ENCODE data around the gene ZNF783. TPM values are rescaled to one million over a fixed set of nuclear protein-coding genes. Genes with fewer than 3 reads are reported as not detected.
A peak's percentile ranks its signal among the peaks of the same experiment; 100 is the strongest.

The ZNF783 gene
- polyA plus RNA-seq, 2 of the 4 experiments (the other 2 are of a cell fraction): 7.4 to 8.0 TPM

DNA sequence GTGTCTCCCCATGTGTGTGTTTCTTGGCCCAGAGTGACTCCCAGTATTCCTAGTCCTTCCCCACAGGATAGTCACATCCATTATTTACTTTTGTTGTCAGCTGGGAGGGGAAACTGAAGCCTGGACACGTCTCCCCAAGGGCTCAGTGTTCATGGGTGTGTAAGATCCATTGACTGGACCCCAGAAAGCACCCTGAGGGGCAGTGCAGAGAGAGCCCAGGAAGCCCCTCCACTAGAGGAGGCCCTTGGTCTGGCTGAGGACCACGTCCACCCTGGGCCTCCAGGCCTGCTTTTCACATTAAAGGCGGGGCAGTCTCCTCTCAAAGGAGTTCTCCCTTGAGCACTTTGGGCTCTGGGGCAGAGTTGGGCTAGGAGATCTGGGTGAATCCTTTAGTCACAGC lies 21.3 kb downstream of the ZNF783 start:
- TF ChIP-seq MAZ (IDR thresholded peaks at IDR 0.05; ENCODE audit: borderline replicate concordance, low read depth, low read length): no peak
- no peak for TF ChIP-seq POLR2A (IDR thresholded peaks at IDR 0.05; ENCODE audit: low read length)
- TF ChIP-seq ZSCAN20 (CRISPR knock-in tag; IDR thresholded peaks at IDR 0.05): no peak
- no peak for TF ChIP-seq ZFP36 (IDR thresholded peaks at IDR 0.05; ENCODE audit: borderline replicate concordance, partially characterized antibody)
- no peak for TF ChIP-seq SMC3 (IDR thresholded peaks at IDR 0.05)
- TF ChIP-seq HES2 (IDR thresholded peaks at IDR 0.05): no peak
- no peak for TF ChIP-seq TFCP2L1 (CRISPR knock-in tag; IDR thresholded peaks at IDR 0.05)
- no peak for TF ChIP-seq ESRRA (IDR thresholded peaks at IDR 0.05; ENCODE audit: borderline replicate concordance, low read length)
- TF ChIP-seq, protein P1, sequence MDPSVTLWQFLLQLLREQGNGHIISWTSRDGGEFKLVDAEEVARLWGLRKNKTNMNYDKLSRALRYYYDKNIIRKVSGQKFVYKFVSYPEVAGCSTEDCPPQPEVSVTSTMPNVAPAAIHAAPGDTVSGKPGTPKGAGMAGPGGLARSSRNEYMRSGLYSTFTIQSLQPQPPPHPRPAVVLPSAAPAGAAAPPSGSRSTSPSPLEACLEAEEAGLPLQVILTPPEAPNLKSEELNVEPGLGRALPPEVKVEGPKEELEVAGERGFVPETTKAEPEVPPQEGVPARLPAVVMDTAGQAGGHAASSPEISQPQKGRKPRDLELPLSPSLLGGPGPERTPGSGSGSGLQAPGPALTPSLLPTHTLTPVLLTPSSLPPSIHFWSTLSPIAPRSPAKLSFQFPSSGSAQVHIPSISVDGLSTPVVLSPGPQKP (IDR thresholded peaks at IDR 0.05; ENCODE audit: low read depth, low read length): no peak
- TF ChIP-seq ZNF302 (CRISPR knock-in tag; IDR thresholded peaks at IDR 0.05): no peak
- no peak for TF ChIP-seq RCOR1 (IDR thresholded peaks at IDR 0.05; ENCODE audit: low read depth, low read length)
- TF ChIP-seq NPAS2 (CRISPR knock-in tag; IDR thresholded peaks at IDR 0.05; ENCODE audit: borderline replicate concordance): no peak
- no peak for TF ChIP-seq RNF2 (IDR thresholded peaks at IDR 0.05; ENCODE audit: borderline replicate concordance, low read depth)
- TF ChIP-seq, protein P2, sequence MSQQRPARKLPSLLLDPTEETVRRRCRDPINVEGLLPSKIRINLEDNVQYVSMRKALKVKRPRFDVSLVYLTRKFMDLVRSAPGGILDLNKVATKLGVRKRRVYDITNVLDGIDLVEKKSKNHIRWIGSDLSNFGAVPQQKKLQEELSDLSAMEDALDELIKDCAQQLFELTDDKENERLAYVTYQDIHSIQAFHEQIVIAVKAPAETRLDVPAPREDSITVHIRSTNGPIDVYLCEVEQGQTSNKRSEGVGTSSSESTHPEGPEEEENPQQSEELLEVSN (IDR thresholded peaks at IDR 0.05; ENCODE audit: borderline replicate concordance, low read depth): no peak
- no peak for TF ChIP-seq KDM5A (IDR thresholded peaks at IDR 0.05)
- POLR2A ChIA-PET: interaction anchor here (0.9 kb wide), 1 partner anchor 21 kb away, joined by 3 read pairs; the partner anchor contains the start of gene ZNF783
- Histone ChIP-seq H3K4me1 (no peaks in the 10 kb centered on the region), H3K4me2 (no peak overlapping the region), H3K4me3 (no peak overlapping the region), H3K9me3 (no peaks in the 10 kb centered on the region), H3K27ac (no peak overlapping the region)
- CTCF ChIA-PET: interaction anchor here (1.5 to 2.6 kb wide), 3 partner anchors 8 to 27 kb away, joined by 6 to 9 read pairs (median 7); partner anchors contain the start of gene ZNF783
- ATAC-seq (no peak), FAIRE-seq (no peak), DNase-seq (ENCODE audit: low read depth in 1 of 2, low spot score in 1 of 2) (no peak)
- 92% methylated on average over 3 of the region's 3 CpGs for WGBS (ENCODE audit: missing lambda C conversion rate)

DNA sequence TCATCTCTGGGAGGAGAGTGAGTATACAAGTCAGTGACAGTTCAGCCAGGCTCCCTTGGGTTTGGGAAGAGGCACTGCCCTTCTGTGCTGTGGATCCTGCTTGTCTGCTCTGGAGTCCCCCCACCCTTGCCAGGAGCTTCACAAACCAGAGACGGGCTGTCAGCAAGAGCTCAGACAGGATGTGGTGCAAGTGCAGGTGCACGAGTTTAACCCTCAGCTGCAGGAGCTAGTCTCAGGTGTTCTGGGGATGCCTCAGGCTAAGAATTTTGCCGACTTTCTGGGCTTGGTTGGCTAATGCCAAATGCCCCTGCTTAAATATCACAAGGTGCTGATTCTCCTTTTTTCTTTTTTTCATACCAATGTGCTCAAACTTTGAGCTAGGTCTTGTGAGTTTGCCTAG lies 22.3 kb downstream of the ZNF783 start:
- no peak for ATAC-seq
- POLR2A ChIA-PET: interaction anchor here (1.1 to 1.7 kb wide), 2 partner anchors 12 to 23 kb away, joined by 3 to 12 read pairs; partner anchors contain the start of gene ZNF783

More for the DNA sequence above, 22.3 kb downstream of the ZNF783 start:
- TF ChIP-seq JUNB (IDR thresholded peaks at IDR 0.05) (no peak), CBX8 (IDR thresholded peaks at IDR 0.05) (no peak), KDM1A (IDR thresholded peaks at IDR 0.05; ENCODE audit: low read depth) (no peak), REST (IDR thresholded peaks at IDR 0.05) (no peak), HOXA7 (CRISPR knock-in tag; IDR thresholded peaks at IDR 0.05) (no peak), NFE2L2 (conservative IDR thresholded peaks at IDR 0.05; ENCODE audit: low read length) (no peak), HMGXB4 (CRISPR knock-in tag; IDR thresholded peaks at IDR 0.05; ENCODE audit: borderline replicate concordance) (no peak), MAFK (IDR thresholded peaks at IDR 0.05; ENCODE audit: partially characterized antibody) (no peak), POLR2A (IDR thresholded peaks at IDR 0.05; ENCODE audit: low read length) (no peak), HEYL (CRISPR knock-in tag; IDR thresholded peaks at IDR 0.05) (no peak), JUN (IDR thresholded peaks at IDR 0.05) (no peak)
- Histone ChIP-seq H3K4me2 (peak overlapping the region; percentile 93), H3K27ac (no peak overlapping the region), H3K4me3 (no peak overlapping the region), H3K9me3 (no peaks in the 10 kb centered on the region), H3K4me1 (no peaks in the 10 kb centered on the region)
- WGBS (ENCODE audit: missing lambda C conversion rate): 86% methylated on average over 3 of the region's 3 CpGs
- CTCF ChIA-PET: interaction anchor here (0.6 to 2.6 kb wide), 7 partner anchors 9 to 34 kb away, joined by 3 to 9 read pairs (median 5); partner anchors contain the start of gene ZNF783
- DNase-seq (ENCODE audit: low read depth in 1 of 2, low spot score in 1 of 2): no peak
- no peak for FAIRE-seq
